Measurements from ENCODE around the gene RNH1.

- no peak for TF ChIP-seq CTCF (conservative IDR thresholded peaks at IDR 0.05; ENCODE audit: low read length)
- no peak for TF ChIP-seq EZH2phosphoT487 (IDR thresholded peaks at IDR 0.05; ENCODE audit: borderline replicate concordance, low read depth, low read length)
These were observed 4.5 kb downstream of the RNH1 start for GRCh38 chr11:502288-503178.

Data from OCI-LY7 (cell line).